Measurements from ENCODE around the gene TMEM125.

The TMEM125 gene

GRCh38 chr1:43314233-43314632 lies 44.5 kb downstream of the TMEM125 start:
- no peak for DNase-seq

- DNase-seq = no peak
Observed at GRCh38 chr1:43315481-43315880, 45.7 kb downstream of the TMEM125 start.

DNA sequence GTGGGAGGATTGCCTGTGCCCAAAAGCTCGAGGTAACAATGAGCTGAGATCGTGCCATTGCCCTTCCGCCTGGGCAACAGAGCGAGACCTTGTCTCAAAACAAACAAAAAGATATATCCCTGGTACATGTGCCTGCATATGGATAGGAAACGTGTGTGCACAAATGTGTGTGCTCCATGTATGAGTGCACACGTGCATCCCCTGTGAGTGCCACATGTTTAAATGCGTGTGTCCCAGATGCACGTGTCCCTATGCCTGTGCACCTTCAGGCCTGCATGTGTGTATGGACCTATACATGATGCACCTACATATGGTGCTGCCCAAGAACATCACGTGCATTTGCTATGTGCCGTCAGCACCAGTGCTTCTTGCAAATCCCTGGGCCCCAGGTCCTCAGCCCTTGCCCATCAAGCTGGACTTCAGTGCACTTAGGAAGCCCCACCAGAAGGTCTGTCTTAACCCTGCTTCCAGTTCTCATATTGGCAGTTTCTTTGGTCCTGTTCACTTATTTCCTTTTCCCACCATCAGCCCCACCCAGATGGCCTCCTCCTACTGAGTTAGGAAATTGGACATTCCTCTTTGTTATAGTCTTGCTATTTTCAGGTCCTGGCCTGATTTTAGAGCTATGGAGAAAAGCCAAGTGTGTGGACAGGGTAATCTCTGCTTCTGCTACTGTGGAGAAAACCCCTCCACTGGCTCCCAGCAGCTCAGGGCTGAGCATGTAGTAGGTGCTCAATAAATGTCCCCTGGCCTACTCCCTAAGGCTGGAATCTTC lies 46.4 kb downstream of the TMEM125 start:
- DNase-seq = no peak

DNA sequence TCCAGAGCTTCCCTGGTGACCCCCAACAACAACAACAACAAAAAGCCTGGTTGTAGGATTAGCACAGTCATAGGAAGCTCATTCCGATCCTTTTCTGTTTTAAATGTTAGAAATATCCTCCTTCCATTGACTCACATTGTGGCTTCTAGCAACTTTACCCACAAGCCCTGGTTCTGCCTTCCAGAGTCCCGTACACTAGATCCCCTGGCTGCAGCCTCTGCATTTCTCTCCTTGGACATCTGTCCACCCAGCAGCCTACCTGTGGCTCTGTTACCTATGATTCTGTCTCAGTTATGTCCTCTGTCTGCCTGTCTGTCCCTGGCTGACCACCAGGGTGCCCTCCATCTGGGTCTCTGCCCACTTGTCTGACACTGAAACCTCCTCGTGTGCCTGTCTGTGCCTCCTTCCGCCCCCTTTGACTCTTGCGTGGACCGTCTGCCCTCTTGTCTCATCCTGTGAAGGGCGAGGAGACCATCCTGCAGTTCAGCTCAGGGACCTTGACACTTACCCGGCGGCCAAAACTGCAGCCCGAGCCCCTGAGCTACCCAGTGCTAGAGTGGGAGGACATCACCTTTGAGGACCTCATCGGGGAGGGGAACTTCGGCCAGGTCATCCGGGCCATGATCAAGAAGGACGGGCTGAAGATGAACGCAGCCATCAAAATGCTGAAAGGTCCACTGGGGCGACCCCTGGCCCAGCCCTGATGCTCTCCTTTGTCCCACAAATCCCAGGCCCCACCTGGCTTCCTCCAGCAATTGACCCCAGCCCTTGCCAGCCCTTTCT lies 47.1 kb downstream of the TMEM125 start:
- no peak for DNase-seq

GRCh38 chr1:43317817-43318471 lies 48.2 kb downstream of the TMEM125 start:
- no peak for DNase-seq

DNA sequence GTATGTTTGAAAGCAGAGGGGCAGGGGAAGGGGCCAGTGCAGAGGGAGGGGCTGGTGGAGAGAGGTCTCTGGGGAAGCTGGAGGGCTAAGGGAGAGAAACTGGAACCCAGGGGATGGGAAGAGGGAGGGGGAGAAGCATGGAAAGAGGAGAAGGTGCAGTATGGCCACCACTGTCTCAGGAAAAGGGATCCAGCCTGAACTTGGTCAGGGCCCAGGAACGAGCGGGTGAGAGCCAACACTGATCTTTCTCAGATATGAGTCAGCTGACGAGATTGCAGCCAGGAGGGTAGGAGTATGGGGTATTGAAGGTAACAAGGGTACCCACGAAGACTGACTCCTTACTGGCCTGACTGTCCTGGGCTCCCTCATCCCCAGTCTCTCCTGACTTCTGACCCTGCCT lies 49.0 kb downstream of the TMEM125 start:
- DNase-seq = no peak

DNA sequence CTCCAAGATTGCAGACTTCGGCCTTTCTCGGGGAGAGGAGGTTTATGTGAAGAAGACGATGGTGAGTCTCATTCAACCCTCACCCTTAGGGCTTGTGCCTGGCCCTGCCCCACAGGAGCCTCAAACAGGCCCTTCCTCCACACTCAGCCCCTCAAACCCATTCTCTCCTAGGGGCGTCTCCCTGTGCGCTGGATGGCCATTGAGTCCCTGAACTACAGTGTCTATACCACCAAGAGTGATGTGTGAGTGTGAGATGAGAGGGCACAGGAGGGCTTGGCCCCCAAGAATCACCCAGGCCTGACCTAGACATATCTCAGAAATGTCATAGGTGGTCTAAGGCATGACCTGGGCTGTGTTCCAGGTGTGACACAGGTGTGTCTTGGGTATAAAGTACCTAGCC lies 49.5 kb downstream of the TMEM125 start:
- DNase-seq = no peak

DNA sequence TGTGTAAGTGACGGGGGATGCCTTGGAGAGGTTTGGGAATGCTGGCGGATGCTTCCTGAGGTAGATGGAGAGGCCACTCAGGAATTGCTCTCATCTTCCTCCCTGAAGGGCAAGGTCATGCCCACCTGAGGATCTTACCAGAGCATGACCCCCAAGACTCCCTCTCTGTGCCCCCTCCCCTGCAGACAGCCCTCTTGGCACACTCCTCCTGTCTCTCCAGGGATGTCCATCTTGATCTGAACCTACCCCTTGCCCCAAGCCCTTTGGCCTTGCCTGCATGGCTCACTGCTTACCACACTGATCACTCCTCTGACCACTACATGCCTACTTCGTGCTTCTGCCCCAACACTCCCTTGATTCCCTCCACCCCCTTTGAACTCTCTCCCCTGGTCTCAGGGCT lies 50.0 kb downstream of the TMEM125 start:
- no peak for DNase-seq

GRCh38 chr1:43321331-43321891 lies 51.6 kb downstream of the TMEM125 start:
- no peak for DNase-seq

GRCh38 chr1:43322506-43322905 lies 52.7 kb downstream of the TMEM125 start:
- DNase-seq = no peak

Measured in CD4-positive, alpha-beta T cell treated with Interleukin-21 for 1 hour (primary cell).